ENCODE measurements around the gene STARD5. TPM values are rescaled to one million over a fixed set of nuclear protein-coding genes. Genes with fewer than 3 reads are reported as not detected.
A peak's percentile ranks its signal among the peaks of the same experiment; 100 is the strongest.

The STARD5 gene
- total and polyA plus RNA-seq, 11 donors, result 0.49 to 3.7 (median 1.4) TPM

DNA sequence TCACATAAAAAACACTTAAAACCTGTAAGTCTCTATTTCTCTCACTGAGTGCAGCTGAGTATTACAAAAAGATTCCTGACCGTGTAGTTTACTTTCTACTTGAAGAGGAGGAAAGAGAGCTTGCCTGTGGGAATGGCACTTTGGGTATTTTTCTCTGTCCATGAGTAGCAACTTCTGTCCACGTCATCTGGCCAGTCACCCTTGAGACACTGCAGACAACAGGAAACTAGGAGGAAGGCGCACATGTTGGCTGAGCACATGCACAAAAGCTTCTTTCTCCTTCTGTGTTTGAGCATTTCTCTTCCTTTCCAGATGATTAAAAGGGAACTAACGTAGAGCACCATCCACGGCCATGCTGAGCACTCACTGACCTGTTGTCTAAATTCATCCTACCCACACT lies 19.7 kb downstream of the STARD5 start:
- peak in 4 of 5 donors; percentile 50 to 72 (median 52) for DNase-seq
- peak in 3 of 4 donors; percentile 53 to 76 (median 76) for ATAC-seq
- H3K9me3 ChIP-seq, result no peaks in the 10 kb centered on the region
- no peak for TF ChIP-seq POLR2A (IDR thresholded peaks at IDR 0.05)
- TF ChIP-seq, protein P1, sequence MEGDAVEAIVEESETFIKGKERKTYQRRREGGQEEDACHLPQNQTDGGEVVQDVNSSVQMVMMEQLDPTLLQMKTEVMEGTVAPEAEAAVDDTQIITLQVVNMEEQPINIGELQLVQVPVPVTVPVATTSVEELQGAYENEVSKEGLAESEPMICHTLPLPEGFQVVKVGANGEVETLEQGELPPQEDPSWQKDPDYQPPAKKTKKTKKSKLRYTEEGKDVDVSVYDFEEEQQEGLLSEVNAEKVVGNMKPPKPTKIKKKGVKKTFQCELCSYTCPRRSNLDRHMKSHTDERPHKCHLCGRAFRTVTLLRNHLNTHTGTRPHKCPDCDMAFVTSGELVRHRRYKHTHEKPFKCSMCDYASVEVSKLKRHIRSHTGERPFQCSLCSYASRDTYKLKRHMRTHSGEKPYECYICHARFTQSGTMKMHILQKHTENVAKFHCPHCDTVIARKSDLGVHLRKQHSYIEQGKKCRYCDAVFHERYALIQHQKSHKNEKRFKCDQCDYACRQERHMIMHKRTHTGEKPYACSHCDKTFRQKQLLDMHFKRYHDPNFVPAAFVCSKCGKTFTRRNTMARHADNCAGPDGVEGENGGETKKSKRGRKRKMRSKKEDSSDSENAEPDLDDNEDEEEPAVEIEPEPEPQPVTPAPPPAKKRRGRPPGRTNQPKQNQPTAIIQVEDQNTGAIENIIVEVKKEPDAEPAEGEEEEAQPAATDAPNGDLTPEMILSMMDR (IDR thresholded peaks at IDR 0.05), result no peak
- H3K4me1 ChIP-seq, result peaks cover 0 to 64% (median 6%) of the 10 kb centered on the region in 12 donors
- no peak overlapping the region for H3K4me3 ChIP-seq
- H3K36me3 ChIP-seq, result peaks cover 0 to 97% (median 67%) of the 10 kb centered on the region in 9 donors
- intact Hi-C loops (cut with DNase I), result no loop called here
- peak overlapping the region in 9 of 12 donors; percentile 8 to 82 (median 47) for H3K27ac ChIP-seq
- H3K27me3 ChIP-seq, result no peaks in the 10 kb centered on the region
- 53 to 67% (median 60%) methylated on average over 5 of the region's 5 CpGs for WGBS, 4 donors

DNA sequence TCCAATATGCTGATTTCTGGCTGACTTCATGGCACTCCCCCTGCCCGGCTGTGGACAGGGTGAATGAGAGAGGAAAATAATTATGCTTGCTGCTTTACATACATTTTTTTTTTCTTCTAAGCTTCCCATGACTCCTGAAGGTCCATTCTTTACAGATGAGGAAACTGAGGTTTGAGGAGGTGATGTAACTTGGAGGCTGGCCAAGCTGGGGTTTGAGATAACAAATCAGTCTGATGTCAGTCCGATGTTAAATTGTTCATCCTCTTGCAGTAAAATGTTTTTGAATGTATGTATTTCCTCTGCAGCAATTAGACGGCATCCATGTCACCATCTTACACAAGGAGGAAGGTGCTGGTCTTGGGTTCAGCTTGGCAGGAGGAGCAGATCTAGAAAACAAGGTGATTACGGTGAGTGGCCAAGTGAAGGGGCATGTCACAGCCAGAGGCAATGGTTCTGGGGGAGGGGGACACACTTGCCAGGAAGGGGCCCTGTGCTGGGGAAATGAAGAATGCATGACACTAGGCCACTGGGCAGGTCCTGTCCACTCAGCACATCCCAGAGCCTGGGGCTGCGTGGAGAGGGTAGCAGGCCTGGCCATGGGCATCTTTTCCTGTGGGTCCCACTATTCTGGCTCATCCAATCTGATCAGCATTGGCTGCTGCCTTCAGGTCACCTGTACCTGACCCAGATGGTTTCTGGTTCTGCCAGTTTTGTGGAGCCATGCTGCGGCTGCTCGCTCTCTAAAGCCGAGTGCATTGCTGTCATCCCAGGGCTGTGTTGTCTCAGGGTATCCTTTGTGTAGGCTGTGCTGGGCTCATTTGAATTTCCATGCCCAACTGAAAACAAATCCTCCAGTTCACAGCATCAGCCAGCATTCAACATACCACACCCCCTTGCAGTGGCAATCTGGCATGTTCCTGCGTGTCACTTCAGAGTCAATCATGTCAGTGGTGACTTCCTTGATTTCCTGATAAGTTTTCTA lies 20.4 kb downstream of the STARD5 start:
- H3K9me3 ChIP-seq, result no peaks in the 10 kb centered on the region
- peaks cover 0 to 90% (median 60%) of the 10 kb centered on the region in 9 donors for H3K36me3 ChIP-seq
- intact Hi-C loops (cut with DNase I), result no loop called here
- TF ChIP-seq POLR2A (IDR thresholded peaks at IDR 0.05), result no peak
- TF ChIP-seq, protein P1 (IDR thresholded peaks at IDR 0.05), result no peak
- no peak for ATAC-seq
- DNase-seq, result no peak
- 72 to 77% (median 77%) methylated on average over 9 of the region's 9 CpGs for WGBS, 4 donors
- H3K4me3 ChIP-seq, result no peak overlapping the region
- H3K4me1 ChIP-seq, result peaks cover 0 to 70% (median 6%) of the 10 kb centered on the region in 12 donors
- H3K27ac ChIP-seq, result peak overlapping the region in 9 of 12 donors; percentile 3 to 82 (median 47)
- no peaks in the 10 kb centered on the region for H3K27me3 ChIP-seq

DNA sequence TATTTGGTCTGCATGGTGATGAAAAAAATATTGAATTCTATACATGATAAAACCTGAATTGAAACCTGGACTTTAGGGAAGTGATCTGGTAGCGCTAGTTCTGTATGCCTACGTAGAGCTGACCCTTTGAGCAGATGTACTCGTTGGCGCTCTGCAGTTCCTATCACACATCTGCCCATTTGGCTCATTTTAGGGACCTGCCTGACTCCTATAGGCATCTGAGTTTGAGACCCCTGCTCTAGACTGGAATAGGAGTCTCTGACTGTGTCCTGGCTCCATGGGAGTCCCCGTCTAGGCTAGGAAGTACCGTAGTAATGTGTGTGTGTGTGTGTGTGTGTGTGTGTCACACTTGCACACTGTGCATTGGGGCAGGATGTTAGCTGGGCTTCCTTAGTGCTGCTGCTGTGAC lies 21.2 kb downstream of the STARD5 start:
- intact Hi-C loops (cut with DNase I), result no loop called here
- 79 to 84% (median 83%) methylated on average over 5 to 6 of the region's 6 CpGs for WGBS, 4 donors
- H3K27ac ChIP-seq, result peak overlapping the region in 2 of 12 donors; percentile 47 to 82
- no peaks in the 10 kb centered on the region for H3K27me3 ChIP-seq
- no peak for DNase-seq
- H3K4me1 ChIP-seq, result peaks cover 0 to 77% (median 7%) of the 10 kb centered on the region in 12 donors
- H3K4me3 ChIP-seq, result peak overlapping the region in 1 of 12 donors; percentile 65
- peak in 1 of 4 donors; percentile 34 for ATAC-seq
- H3K36me3 ChIP-seq, result peaks cover 0 to 86% (median 53%) of the 10 kb centered on the region in 9 donors
- TF ChIP-seq, protein P1 (IDR thresholded peaks at IDR 0.05), result no peak
- no peak for TF ChIP-seq POLR2A (IDR thresholded peaks at IDR 0.05)
- no peaks in the 10 kb centered on the region for H3K9me3 ChIP-seq

DNA sequence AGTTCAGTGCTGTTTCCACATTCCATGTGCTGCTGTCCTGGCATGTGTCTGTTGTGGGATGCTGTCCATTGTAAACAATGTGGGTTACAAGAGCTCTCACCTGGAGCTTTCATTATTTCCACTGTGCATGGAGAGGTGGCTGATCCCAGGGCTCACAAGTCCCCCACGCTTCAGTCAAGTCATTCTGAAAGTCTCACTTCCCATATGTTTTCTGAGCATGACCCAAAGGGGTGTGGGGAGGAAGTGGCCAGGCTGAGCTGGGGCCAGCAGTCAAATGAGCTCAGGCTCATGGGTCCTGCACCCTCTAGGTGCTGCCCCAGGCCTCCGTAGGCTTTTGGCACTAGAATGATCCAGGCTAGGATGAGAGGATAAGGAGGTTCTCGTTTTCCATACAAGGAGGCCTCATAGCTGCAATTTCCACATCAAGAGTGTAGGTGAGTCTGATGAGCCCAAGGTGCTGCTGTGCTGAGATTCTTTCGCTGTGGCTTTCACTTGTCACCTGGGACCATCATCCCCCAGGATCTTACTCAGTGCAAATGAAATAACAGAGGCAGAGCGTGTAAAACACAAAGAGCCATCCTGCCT lies 22.0 kb downstream of the STARD5 start:
- DNase-seq, result peak in 1 of 5 donors; percentile 34
- Histone ChIP-seq H3K36me3 (peaks cover 0 to 82% (median 47%) of the 10 kb centered on the region in 9 donors), H3K27me3 (no peaks in the 10 kb centered on the region), H3K4me1 (peaks cover 0 to 78% (median 10%) of the 10 kb centered on the region in 12 donors), H3K27ac (peak overlapping the region in 3 of 12 donors; percentile 22 to 82 (median 42)), H3K4me3 (peak overlapping the region in 1 of 12 donors; percentile 65), H3K9me3 (no peaks in the 10 kb centered on the region)
- WGBS, 4 donors, result 80 to 94% (median 84%) methylated on average over 5 of the region's 5 CpGs
- intact Hi-C loops (cut with DNase I), result no loop called here
- TF ChIP-seq POLR2A (IDR thresholded peaks at IDR 0.05), result no peak
- TF ChIP-seq, protein P1 (IDR thresholded peaks at IDR 0.05), result no peak
- ATAC-seq, result peak in 3 of 4 donors; percentile 35 to 73 (median 72)

All from heart left ventricle (tissue), 16 donors.